ENCODE measurements around the gene ZMYND19.
A peak's percentile ranks its signal among the peaks of the same experiment; 100 is the strongest.

ZMYND19 gene

DNA sequence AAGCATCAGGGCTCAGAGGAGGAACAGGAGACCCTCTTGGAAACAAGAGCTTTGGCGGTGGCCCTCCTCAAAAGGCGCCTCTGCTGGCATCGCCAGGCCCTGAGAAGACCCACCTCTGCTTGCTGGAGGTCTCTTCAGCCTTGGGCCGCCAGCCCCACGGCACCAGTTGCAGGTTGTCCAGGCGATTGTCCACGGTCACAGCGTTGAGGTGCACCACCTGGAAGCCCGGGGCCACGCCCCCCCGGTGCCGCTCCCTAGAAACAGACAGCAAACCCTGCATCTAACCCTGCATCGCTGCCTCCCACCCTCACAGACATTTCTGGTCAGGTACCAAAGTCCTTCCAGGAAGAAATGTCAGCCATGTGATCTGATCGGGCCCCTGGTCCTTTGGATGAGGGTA, 3.5 kb downstream of the ZMYND19 start:
- no peaks in the 10 kb centered on the region for H3K27me3 ChIP-seq (replicated peaks; ENCODE audit: control insufficient read depth, insufficient read depth, low read length)
- no peak overlapping the region for H3K4me3 ChIP-seq (replicated peaks; ENCODE audit: low read depth, low read length)
- H3K36me3 ChIP-seq (ENCODE audit: control insufficient read depth, insufficient read depth, low read length): peaks cover 23% of the 10 kb centered on the region
- no peak for DNase-seq (ENCODE audit: extremely low read depth, insufficient read length)
- TF ChIP-seq, protein P1, sequence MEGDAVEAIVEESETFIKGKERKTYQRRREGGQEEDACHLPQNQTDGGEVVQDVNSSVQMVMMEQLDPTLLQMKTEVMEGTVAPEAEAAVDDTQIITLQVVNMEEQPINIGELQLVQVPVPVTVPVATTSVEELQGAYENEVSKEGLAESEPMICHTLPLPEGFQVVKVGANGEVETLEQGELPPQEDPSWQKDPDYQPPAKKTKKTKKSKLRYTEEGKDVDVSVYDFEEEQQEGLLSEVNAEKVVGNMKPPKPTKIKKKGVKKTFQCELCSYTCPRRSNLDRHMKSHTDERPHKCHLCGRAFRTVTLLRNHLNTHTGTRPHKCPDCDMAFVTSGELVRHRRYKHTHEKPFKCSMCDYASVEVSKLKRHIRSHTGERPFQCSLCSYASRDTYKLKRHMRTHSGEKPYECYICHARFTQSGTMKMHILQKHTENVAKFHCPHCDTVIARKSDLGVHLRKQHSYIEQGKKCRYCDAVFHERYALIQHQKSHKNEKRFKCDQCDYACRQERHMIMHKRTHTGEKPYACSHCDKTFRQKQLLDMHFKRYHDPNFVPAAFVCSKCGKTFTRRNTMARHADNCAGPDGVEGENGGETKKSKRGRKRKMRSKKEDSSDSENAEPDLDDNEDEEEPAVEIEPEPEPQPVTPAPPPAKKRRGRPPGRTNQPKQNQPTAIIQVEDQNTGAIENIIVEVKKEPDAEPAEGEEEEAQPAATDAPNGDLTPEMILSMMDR (IDR thresholded peaks at IDR 0.05; ENCODE audit: insufficient read depth, low read length, poor library complexity, severe bottlenecking): no peak

DNA sequence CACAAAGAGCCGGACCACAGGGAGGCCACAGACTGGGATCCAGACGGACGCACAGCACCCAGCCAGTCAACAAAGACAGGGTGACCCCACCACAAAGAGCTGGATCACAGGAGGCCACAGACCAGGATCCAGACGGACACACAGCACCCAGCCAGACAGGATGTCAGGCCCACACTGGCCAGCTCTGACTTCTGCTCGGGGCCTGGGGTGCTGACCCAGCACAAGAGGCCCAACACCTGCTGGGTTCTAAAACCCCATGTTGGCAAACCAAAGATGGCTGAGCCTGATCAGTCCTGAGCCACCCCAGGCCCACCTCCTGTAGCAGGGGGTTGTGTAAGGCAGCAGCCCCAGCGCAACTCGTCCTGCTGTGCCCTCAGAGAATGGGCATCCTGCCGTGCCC, 6.4 kb downstream of the ZMYND19 start:
- TF ChIP-seq, protein P1 (IDR thresholded peaks at IDR 0.05; ENCODE audit: insufficient read depth, low read length, poor library complexity, severe bottlenecking): no peak

DNA sequence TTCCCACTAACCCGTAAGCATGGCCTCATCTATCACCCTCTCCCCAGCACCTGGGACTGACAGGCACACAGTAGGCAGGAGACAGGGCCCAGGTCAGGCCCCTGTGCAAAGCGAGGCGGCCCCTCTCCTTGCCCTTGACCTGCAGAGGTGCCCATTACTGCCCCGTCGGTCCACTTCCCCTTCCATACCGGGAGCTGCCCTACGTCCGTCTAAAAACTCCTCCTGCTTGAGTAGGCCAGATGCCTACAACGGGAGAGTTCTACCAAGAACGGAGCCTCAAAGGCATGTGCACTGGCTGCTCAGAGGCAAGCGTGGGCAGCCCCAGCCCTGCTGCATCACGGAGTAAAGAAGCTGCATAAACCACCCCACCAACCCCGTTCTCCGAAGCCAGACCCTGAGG, 7.0 kb downstream of the ZMYND19 start:
- Histone ChIP-seq H3K36me3 (ENCODE audit: control insufficient read depth, insufficient read depth, low read length) (peaks cover 25% of the 10 kb centered on the region), H3K4me3 (replicated peaks; ENCODE audit: low read depth, low read length) (no peak overlapping the region), H3K27me3 (replicated peaks; ENCODE audit: control insufficient read depth, insufficient read depth, low read length) (no peaks in the 10 kb centered on the region)
- no peak for DNase-seq (ENCODE audit: extremely low read depth, insufficient read length)
- TF ChIP-seq, protein P1 (IDR thresholded peaks at IDR 0.05; ENCODE audit: insufficient read depth, low read length, poor library complexity, severe bottlenecking): no peak

More for the DNA sequence above, 6.4 kb downstream of the ZMYND19 start:
- Histone ChIP-seq H3K27me3 (replicated peaks; ENCODE audit: control insufficient read depth, insufficient read depth, low read length) (no peaks in the 10 kb centered on the region), H3K4me3 (replicated peaks; ENCODE audit: low read depth, low read length) (no peak overlapping the region), H3K36me3 (ENCODE audit: control insufficient read depth, insufficient read depth, low read length) (peaks cover 26% of the 10 kb centered on the region)
- no peak for DNase-seq (ENCODE audit: extremely low read depth, insufficient read length)

DNA sequence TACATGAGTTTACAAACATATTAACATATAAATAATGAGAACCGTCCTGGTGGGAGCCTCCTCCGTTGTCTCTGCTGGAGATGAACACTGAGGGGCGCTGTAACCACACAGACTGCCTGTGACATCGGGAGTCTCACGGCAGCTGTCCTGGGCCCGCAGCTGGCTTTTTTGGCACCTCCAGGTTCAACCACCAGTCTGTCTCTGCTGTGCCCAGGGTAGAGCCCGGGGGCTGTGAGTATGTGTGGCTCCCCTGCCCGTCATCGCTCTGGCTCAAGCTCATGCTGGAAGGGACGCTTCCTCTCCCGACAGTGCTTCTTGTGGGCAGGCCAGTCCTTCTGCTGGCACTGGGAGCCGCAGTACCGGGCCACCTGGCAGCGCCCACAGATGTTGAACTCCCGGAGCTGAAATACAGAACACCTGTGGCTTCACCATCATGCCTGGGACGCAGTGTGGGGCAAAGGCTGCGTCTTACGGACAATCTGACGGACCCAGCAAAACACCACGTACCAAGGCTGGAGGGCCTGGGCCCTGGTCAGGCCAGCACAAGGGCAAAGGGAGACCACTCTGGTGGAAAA, 7.9 kb downstream of the ZMYND19 start:
- no peak for DNase-seq (ENCODE audit: extremely low read depth, insufficient read length)
- TF ChIP-seq, protein P1 (IDR thresholded peaks at IDR 0.05; ENCODE audit: insufficient read depth, low read length, poor library complexity, severe bottlenecking): peak; percentile 9
- Histone ChIP-seq H3K27me3 (replicated peaks; ENCODE audit: control insufficient read depth, insufficient read depth, low read length) (no peaks in the 10 kb centered on the region), H3K36me3 (ENCODE audit: control insufficient read depth, insufficient read depth, low read length) (peaks cover 20% of the 10 kb centered on the region), H3K4me3 (replicated peaks; ENCODE audit: low read depth, low read length) (no peak overlapping the region)

DNA sequence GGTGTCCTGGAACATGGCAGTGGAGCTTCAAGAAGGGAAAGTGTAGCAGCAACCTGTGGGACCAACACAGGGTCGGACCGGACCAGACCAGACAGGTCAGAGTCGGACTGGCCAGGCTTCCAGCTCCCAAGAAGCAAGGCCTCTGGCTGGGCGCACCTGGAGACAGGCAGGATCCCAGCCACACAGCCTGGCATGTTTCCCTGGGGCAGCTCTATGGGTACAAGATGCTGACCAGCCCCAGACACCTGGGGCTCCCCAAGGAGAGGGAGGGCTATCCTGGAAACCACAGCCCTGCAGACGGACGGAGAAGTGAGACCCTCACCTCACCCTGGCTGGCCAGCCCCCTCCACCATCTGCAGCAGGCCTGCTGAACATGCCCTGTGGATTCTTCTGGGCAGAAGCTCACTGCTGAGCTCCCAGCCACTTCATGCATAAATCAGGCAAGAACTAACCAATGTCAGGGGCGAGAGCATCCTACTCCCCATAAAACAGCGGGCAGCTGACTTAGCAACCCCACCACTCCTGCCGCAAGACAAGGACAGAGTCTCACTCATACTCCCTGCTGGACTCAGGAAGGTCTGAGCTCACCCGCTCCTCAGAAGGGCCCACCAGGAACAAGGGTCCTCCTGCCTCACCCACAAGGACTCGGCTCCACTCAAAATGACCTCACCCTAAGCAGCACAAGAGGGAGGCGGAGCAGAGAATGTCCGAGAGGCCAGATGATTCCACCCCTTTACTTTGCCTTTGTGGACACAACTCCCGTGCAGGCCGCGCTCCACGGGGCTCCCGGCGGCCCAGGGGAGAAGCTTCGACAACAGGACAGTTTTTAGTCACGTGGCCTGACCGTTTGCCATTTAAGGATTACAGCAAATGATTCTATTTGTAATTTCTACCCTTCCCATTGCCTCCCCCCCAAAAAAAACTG, 8.7 kb downstream of the ZMYND19 start:
- H3K36me3 ChIP-seq (ENCODE audit: control insufficient read depth, insufficient read depth, low read length): peaks cover 17% of the 10 kb centered on the region
- no peak overlapping the region for H3K4me3 ChIP-seq (replicated peaks; ENCODE audit: low read depth, low read length)
- TF ChIP-seq, protein P1 (IDR thresholded peaks at IDR 0.05; ENCODE audit: insufficient read depth, low read length, poor library complexity, severe bottlenecking): no peak
- H3K27me3 ChIP-seq (replicated peaks; ENCODE audit: control insufficient read depth, insufficient read depth, low read length): no peaks in the 10 kb centered on the region
- DNase-seq (ENCODE audit: extremely low read depth, insufficient read length): no peak
